ENCODE data around the gene SH3PXD2B. TPM values are rescaled to one million over a fixed set of nuclear protein-coding genes. Genes with fewer than 3 reads are reported as not detected.

SH3PXD2B gene
- total RNA-seq, 6 donors from 2014 or later, result 17.1 to 55.5 (median 43.2) TPM

DNA sequence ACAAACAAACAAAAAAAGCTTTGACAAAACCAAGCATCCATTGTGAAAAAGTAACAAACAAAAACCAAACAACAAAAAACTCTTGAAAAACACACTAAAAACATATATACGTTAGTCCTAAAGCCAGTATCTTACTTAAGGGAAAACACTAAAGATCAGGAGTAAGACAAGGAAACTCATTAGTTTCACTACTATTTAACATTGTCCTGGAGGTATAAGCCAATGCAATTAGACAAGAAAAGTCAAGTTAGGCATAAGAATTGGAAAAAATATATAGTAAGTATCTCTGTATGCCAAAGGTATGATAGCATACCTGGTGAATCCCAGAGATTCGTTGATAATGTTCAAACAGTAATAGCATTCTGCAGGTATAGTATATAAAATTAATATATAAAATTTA, 148.9 kb downstream of the SH3PXD2B start:
- no peaks in the 10 kb centered on the region for H3K4me1 ChIP-seq
- H3K27me3 ChIP-seq, result no peaks in the 10 kb centered on the region
- WGBS, 2 donors, result 86 to 92% methylated on average over 2 of the region's 2 CpGs
- H3K27ac ChIP-seq, result no peak overlapping the region
- TF ChIP-seq POLR2A (IDR thresholded peaks at IDR 0.05) (no peak), POLR2AphosphoS5 (IDR thresholded peaks at IDR 0.05) (no peak), EP300 (IDR thresholded peaks at IDR 0.05) (no peak)
- TF ChIP-seq, protein P1, sequence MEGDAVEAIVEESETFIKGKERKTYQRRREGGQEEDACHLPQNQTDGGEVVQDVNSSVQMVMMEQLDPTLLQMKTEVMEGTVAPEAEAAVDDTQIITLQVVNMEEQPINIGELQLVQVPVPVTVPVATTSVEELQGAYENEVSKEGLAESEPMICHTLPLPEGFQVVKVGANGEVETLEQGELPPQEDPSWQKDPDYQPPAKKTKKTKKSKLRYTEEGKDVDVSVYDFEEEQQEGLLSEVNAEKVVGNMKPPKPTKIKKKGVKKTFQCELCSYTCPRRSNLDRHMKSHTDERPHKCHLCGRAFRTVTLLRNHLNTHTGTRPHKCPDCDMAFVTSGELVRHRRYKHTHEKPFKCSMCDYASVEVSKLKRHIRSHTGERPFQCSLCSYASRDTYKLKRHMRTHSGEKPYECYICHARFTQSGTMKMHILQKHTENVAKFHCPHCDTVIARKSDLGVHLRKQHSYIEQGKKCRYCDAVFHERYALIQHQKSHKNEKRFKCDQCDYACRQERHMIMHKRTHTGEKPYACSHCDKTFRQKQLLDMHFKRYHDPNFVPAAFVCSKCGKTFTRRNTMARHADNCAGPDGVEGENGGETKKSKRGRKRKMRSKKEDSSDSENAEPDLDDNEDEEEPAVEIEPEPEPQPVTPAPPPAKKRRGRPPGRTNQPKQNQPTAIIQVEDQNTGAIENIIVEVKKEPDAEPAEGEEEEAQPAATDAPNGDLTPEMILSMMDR (IDR thresholded peaks at IDR 0.05), result no peak
- no peak overlapping the region for H3K4me3 ChIP-seq
- peaks cover 0 to 6% (median 4%) of the 10 kb centered on the region in 4 donors for H3K9me3 ChIP-seq
- DNase-seq, result no peak
- no peak for ATAC-seq (ENCODE audit: low FRiP score in 2 of 2)
- H3K36me3 ChIP-seq, result no peaks in the 10 kb centered on the region

DNA sequence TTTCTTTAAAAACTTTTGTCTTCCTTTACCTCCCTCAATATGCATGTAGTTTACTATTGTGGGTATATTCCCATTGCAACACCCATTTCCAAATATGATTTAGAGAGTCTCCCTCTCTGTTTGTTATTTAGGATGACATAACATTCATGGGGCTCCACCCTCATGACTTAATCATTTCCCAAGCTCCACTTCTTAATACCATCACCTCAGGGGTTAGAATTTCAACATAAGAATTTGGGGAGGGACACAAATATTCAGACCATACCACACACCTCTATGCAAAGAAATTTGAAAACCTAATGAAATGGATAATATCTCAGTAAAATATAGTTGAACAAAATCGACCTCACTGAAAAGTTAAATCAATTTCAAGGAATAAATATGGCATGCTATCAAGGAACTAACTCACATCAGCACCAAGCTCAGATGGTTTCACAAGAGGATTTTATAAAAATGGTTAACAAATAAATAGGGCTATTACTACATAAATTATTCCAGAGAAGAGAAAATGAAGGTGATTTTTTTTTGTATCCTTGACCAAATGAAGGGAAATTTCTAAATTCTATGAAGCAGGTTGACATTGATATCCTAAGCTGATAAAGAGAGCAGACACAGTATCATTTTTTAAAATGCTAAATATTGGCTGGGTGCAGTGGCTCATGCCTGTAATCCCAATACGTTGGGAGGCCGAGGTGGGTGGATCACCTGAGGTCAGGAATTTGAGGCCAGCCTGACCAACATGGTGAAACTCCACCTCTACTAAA, 150.6 kb downstream of the SH3PXD2B start:
- Histone ChIP-seq H3K9me3 (peaks cover 0 to 6% (median 4%) of the 10 kb centered on the region in 4 donors), H3K27me3 (no peaks in the 10 kb centered on the region), H3K4me1 (no peaks in the 10 kb centered on the region), H3K27ac (no peak overlapping the region), H3K4me3 (no peak overlapping the region), H3K36me3 (no peaks in the 10 kb centered on the region)
- TF ChIP-seq POLR2AphosphoS5 (IDR thresholded peaks at IDR 0.05), result no peak
- TF ChIP-seq EP300 (IDR thresholded peaks at IDR 0.05), result no peak
- no peak for TF ChIP-seq POLR2A (IDR thresholded peaks at IDR 0.05)
- TF ChIP-seq, protein P1 (IDR thresholded peaks at IDR 0.05), result no peak
- WGBS, 2 donors, result 82 to 95% methylated on average over 3 of the region's 3 CpGs
- DNase-seq (no peak), ATAC-seq (ENCODE audit: low FRiP score in 2 of 2) (peak in 1 of 2 donors; percentile 89)

DNA sequence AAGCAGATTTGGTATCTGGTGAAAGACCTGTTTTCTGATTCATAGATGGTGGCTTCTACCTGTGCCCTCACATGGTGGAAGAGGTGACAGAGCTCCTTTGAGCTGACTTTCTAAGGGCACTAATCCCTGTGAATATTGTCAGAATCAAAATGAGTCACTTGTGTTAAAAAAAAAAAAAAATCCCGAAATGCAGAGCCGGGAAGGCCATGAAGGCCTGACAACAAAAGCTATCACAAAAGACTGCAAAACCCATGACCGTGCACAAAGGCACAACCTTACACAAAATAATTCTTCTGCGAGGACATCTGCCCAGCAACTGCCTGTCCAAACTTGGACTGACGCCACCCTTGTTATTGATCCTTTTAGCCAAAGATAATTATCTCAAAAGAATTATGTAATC, 151.2 kb downstream of the SH3PXD2B start:
- Histone ChIP-seq H3K4me3 (no peak overlapping the region), H3K36me3 (no peaks in the 10 kb centered on the region), H3K27me3 (no peaks in the 10 kb centered on the region), H3K9me3 (peaks cover 0 to 6% (median 4%) of the 10 kb centered on the region in 4 donors), H3K27ac (no peak overlapping the region), H3K4me1 (no peaks in the 10 kb centered on the region)
- no peak for DNase-seq
- TF ChIP-seq, protein P1 (IDR thresholded peaks at IDR 0.05), result no peak
- ATAC-seq (ENCODE audit: low FRiP score in 2 of 2), result peak in 1 of 2 donors; percentile 12
- WGBS, 2 donors, result 90 to 92% methylated on average over 5 of the region's 5 CpGs

DNA sequence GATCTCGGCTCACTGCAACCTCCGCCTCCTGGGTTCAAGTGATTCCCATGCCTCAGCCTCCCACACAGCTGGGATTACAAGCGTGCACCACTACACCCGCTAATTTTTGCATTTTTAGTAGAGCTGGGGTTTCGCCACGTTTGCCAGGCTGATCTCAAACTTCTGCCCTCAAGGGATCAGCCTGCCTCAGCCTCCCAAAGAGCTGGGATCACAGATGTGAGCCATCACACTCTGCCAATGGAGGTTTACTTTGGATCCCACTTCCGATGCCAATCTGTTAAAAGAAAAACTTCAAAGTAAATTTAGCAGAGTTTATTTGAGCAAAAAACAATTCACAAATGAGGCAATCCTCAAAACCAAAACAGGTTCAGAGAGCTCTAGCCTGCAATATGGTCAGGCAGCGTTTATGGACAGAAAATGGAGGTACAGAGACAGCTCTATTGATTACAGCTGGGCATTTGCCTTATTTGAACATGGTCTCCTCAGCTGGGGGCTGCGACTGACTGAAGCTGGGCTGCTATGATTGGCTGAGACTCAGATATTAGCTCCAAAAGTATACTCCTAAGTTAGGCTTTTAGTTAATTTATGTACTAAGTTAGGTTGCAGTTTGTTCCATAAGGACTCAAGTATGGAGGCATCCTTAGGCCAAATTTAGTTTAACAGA, 152.1 kb downstream of the SH3PXD2B start:
- DNase-seq (no peak), ATAC-seq (ENCODE audit: low FRiP score in 2 of 2) (no peak)
- Histone ChIP-seq H3K36me3 (no peaks in the 10 kb centered on the region), H3K9me3 (peaks cover 0 to 6% (median 4%) of the 10 kb centered on the region in 4 donors), H3K27ac (no peak overlapping the region), H3K4me1 (no peaks in the 10 kb centered on the region), H3K4me3 (no peak overlapping the region), H3K27me3 (no peaks in the 10 kb centered on the region)
- TF ChIP-seq EP300 (IDR thresholded peaks at IDR 0.05), result no peak
- no peak for TF ChIP-seq POLR2A (IDR thresholded peaks at IDR 0.05)
- no peak for TF ChIP-seq POLR2AphosphoS5 (IDR thresholded peaks at IDR 0.05)
- TF ChIP-seq, protein P1 (IDR thresholded peaks at IDR 0.05), result no peak
- WGBS, 2 donors, result 69 to 76% methylated on average over 9 of the region's 9 CpGs

All from upper lobe of left lung (tissue), 6 donors.